HG02642 (cell line): ENCODE measurements around the gene PLXNB1.
A peak's percentile ranks its signal among the peaks of the same experiment; 100 is the strongest.
"Not testable (repeated sequence)": the region's sequence is repeated elsewhere in the genome, so short reads cannot be mapped to it uniquely, and the experiment has no call there.

Source experiments
- ATAC-seq: cut with Tn5 transposase; IDR thresholded peaks from one replicate; pipeline ENCODE4 v1.9.1; 2021; ENCODE audit warnings: mild to moderate bottlenecking; ENCODE audit not compliant: unreplicated experiment, poor library complexity

PLXNB1 gene

GRCh38 chr3:48465237-48465530, 35.3 kb upstream of the PLXNB1 start:
- no peak for ATAC-seq

GRCh38 chr3:48464713-48465221, 34.9 kb upstream of the PLXNB1 start:
- no peak for ATAC-seq

GRCh38 chr3:48463703-48464102, 33.8 kb upstream of the PLXNB1 start:
- ATAC-seq: no peak

- not testable (repeated sequence) for ATAC-seq
Observed at GRCh38 chr3:48461767-48462166, 31.9 kb upstream of the PLXNB1 start.

- no peak for ATAC-seq
Observed at GRCh38 chr3:48460517-48460902, 30.6 kb upstream of the PLXNB1 start.

- ATAC-seq: no peak
Observed at GRCh38 chr3:48459773-48460516, 30.1 kb upstream of the PLXNB1 start.

GRCh38 chr3:48459331-48459730, 29.4 kb upstream of the PLXNB1 start:
- ATAC-seq: no peak

- no peak for ATAC-seq
Observed at GRCh38 chr3:48456456-48456855, 26.6 kb upstream of the PLXNB1 start.

GRCh38 chr3:48451270-48451669, 21.4 kb upstream of the PLXNB1 start:
- no peak for ATAC-seq

- peak; percentile 91 for ATAC-seq
Observed at GRCh38 chr3:48446425-48447193, 16.7 kb upstream of the PLXNB1 start, which contains the start of gene ATRIP. Gene ATRIP, plus strand, starts transcription at chr3:48446737. Its CDS starts 109 bp downstream, at chr3:48446846.

- ATAC-seq: no peak
Observed at GRCh38 chr3:48446043-48446424, 16.1 kb upstream of the PLXNB1 start.

GRCh38 chr3:48445277-48445882, 15.5 kb upstream of the PLXNB1 start:
- no peak for ATAC-seq

- no peak for ATAC-seq
Observed at GRCh38 chr3:48441940-48442339, 12.1 kb upstream of the PLXNB1 start.

- peak; percentile 4 for ATAC-seq
Observed at GRCh38 chr3:48440590-48440958, 10.7 kb upstream of the PLXNB1 start.

GRCh38 chr3:48439820-48440589, 10.1 kb upstream of the PLXNB1 start, which contains the start of the genes CCDC51 and TMA7:
Gene CCDC51, minus strand, starts transcription at chr3:48440119. Its CDS starts 4,991 bp downstream, at chr3:48435128.
Gene TMA7, plus strand, starts transcription at chr3:48440257. Its CDS starts 40 bp downstream, at chr3:48440297.
- ATAC-seq: peak; percentile 96

- no peak for ATAC-seq
Observed at GRCh38 chr3:48437812-48438211, 7.9 kb upstream of the PLXNB1 start.

GRCh38 chr3:48436855-48437254, 7.0 kb upstream of the PLXNB1 start:
- no peak for ATAC-seq

- ATAC-seq: no peak
Observed at GRCh38 chr3:48436477-48436787, 6.5 kb upstream of the PLXNB1 start.

GRCh38 chr3:48435774-48436476, 6.0 kb upstream of the PLXNB1 start:
- ATAC-seq: no peak

- ATAC-seq: no peak
Observed at GRCh38 chr3:48435223-48435595, 5.3 kb upstream of the PLXNB1 start.
